ENCODE data around the gene SLC12A3. TPM values are rescaled to one million over a fixed set of nuclear protein-coding genes. Genes with fewer than 3 reads are reported as not detected.

SLC12A3 gene
- total RNA-seq, 1 experiment from 2014 or later: not detected

DNA sequence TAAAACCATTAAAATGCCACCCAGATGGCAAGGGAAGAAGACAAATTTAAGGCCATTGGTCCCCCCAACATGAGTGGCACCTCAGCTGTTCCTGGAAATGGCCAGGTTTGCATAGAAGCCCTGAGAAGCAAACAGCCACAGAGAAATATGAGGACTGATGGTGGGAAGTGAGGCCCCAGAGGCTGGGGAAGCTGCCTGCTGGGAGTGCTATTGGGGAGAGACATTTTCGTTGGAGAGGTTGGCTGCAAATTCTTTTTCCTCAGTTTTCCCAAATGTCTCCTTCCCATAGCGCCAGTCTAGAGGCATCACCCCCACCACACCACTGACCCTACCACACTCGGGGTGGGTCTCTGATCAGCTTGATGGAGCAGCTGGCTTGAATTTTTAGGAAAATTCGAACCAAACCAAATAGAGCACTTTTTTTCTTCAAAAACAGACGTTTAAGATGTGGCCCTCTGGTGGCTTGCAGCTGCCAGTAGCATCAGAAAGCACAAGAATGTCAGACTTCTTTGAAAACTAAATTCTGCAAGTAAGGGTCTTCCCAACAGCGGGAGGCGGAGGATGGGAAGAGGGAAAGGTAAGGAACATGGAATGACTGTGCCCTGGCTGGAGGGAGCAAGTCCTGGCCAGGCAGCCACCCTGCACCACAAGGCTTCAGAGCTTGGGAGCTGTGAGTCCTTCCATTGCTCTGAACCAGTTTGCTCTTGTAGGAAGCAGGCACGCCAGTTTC lies 13.2 kb upstream of the SLC12A3 start:
- Mint-ChIP-seq H3K36me3 (peaks cover 7% of the 10 kb centered on the region), H3K9me3 (peaks cover 11% of the 10 kb centered on the region; the same call in 1 of the 2 replicates), H3K4me3 (no peak overlapping the region), H3K4me1 (peaks cover 31% of the 10 kb centered on the region), H3K27me3 (ENCODE audit: low read depth) (no peaks in the 10 kb centered on the region), H3K27ac (no peak overlapping the region; the same call in 1 of the 2 replicates)
- DNase-seq (ENCODE audit: low spot score): peak; percentile 40
- POLR2A ChIA-PET: no interaction called here
- TF ChIP-seq, protein P1, sequence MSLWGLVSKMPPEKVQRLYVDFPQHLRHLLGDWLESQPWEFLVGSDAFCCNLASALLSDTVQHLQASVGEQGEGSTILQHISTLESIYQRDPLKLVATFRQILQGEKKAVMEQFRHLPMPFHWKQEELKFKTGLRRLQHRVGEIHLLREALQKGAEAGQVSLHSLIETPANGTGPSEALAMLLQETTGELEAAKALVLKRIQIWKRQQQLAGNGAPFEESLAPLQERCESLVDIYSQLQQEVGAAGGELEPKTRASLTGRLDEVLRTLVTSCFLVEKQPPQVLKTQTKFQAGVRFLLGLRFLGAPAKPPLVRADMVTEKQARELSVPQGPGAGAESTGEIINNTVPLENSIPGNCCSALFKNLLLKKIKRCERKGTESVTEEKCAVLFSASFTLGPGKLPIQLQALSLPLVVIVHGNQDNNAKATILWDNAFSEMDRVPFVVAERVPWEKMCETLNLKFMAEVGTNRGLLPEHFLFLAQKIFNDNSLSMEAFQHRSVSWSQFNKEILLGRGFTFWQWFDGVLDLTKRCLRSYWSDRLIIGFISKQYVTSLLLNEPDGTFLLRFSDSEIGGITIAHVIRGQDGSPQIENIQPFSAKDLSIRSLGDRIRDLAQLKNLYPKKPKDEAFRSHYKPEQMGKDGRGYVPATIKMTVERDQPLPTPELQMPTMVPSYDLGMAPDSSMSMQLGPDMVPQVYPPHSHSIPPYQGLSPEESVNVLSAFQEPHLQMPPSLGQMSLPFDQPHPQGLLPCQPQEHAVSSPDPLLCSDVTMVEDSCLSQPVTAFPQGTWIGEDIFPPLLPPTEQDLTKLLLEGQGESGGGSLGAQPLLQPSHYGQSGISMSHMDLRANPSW (CRISPR knock-in tag; conservative IDR thresholded peaks at IDR 0.05; ENCODE audit: low read depth): no peak
- TF ChIP-seq, protein P2, sequence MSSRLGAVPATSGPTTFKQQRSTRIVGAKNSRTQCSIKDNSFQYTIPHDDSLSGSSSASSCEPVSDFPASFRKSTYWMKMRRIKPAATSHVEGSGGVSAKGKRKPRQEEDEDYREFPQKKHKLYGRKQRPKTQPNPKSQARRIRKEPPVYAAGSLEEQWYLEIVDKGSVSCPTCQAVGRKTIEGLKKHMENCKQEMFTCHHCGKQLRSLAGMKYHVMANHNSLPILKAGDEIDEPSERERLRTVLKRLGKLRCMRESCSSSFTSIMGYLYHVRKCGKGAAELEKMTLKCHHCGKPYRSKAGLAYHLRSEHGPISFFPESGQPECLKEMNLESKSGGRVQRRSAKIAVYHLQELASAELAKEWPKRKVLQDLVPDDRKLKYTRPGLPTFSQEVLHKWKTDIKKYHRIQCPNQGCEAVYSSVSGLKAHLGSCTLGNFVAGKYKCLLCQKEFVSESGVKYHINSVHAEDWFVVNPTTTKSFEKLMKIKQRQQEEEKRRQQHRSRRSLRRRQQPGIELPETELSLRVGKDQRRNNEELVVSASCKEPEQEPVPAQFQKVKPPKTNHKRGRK (CRISPR knock-in tag; IDR thresholded peaks at IDR 0.05; ENCODE audit: borderline replicate concordance): no peak
- TF ChIP-seq NFYB (CRISPR knock-in tag; conservative IDR thresholded peaks at IDR 0.05; ENCODE audit: low read depth): no peak
- no peak for TF ChIP-seq TP53 (CRISPR knock-in tag; IDR thresholded peaks at IDR 0.05)
- CTCF ChIA-PET: interaction anchor here (0.7 to 2.4 kb wide), 14 partner anchors 8 to 535 kb away, joined by 3 to 10 read pairs (median 4); no protein-coding TSS in a partner anchor
- peak; percentile 55 for ATAC-seq

DNA sequence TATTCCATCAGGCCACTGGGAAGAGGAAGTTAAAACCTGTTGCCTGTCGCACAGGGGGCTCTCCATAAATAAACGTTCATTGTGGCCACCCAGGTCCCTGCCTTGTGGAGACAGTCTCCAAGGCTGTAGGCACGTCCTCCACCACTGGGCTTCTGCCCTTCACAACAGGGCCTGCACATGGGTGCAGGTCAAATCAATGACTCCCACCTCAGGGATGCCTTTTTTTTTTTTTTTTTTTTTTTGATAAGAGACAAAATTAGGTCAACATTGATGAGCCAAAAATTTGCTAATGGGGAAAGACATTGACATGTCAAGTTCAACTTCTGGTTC lies 12.6 kb upstream of the SLC12A3 start:
- H3K27me3 Mint-ChIP-seq (ENCODE audit: low read depth): no peaks in the 10 kb centered on the region
- ATAC-seq (no peak), DNase-seq (ENCODE audit: low spot score) (no peak)
- peaks cover 11% of the 10 kb centered on the region; the same call in 1 of the 2 replicates for H3K9me3 Mint-ChIP-seq
- H3K36me3 Mint-ChIP-seq: peaks cover 7% of the 10 kb centered on the region
- H3K27ac Mint-ChIP-seq: no peak overlapping the region
- TF ChIP-seq, protein P3, sequence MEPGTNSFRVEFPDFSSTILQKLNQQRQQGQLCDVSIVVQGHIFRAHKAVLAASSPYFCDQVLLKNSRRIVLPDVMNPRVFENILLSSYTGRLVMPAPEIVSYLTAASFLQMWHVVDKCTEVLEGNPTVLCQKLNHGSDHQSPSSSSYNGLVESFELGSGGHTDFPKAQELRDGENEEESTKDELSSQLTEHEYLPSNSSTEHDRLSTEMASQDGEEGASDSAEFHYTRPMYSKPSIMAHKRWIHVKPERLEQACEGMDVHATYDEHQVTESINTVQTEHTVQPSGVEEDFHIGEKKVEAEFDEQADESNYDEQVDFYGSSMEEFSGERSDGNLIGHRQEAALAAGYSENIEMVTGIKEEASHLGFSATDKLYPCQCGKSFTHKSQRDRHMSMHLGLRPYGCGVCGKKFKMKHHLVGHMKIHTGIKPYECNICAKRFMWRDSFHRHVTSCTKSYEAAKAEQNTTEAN (CRISPR knock-in tag; IDR thresholded peaks at IDR 0.05): no peak
- TF ChIP-seq NFATC4 (CRISPR knock-in tag; IDR thresholded peaks at IDR 0.05) (no peak), ESRRA (CRISPR knock-in tag; IDR thresholded peaks at IDR 0.05; ENCODE audit: borderline replicate concordance) (no peak), KAT7 (CRISPR knock-in tag; IDR thresholded peaks at IDR 0.05; ENCODE audit: borderline replicate concordance) (no peak), ELF4 (CRISPR knock-in tag; IDR thresholded peaks at IDR 0.05; ENCODE audit: low read depth) (no peak), ZNF396 (CRISPR knock-in tag; IDR thresholded peaks at IDR 0.05; ENCODE audit: borderline replicate concordance) (no peak), NR3C1 (CRISPR knock-in tag; conservative IDR thresholded peaks at IDR 0.05; ENCODE audit: low read depth) (no peak), RELA (CRISPR knock-in tag; IDR thresholded peaks at IDR 0.05; ENCODE audit: borderline replicate concordance) (no peak), IRF2 (CRISPR knock-in tag; IDR thresholded peaks at IDR 0.05; ENCODE audit: borderline replicate concordance, low read depth) (no peak), EMX1 (CRISPR knock-in tag; IDR thresholded peaks at IDR 0.05) (no peak), PRRX2 (CRISPR knock-in tag; IDR thresholded peaks at IDR 0.05) (no peak), JAZF1 (CRISPR knock-in tag; IDR thresholded peaks at IDR 0.05) (no peak), HMGA2 (CRISPR knock-in tag; IDR thresholded peaks at IDR 0.05) (no peak)
- TF ChIP-seq, protein P4, sequence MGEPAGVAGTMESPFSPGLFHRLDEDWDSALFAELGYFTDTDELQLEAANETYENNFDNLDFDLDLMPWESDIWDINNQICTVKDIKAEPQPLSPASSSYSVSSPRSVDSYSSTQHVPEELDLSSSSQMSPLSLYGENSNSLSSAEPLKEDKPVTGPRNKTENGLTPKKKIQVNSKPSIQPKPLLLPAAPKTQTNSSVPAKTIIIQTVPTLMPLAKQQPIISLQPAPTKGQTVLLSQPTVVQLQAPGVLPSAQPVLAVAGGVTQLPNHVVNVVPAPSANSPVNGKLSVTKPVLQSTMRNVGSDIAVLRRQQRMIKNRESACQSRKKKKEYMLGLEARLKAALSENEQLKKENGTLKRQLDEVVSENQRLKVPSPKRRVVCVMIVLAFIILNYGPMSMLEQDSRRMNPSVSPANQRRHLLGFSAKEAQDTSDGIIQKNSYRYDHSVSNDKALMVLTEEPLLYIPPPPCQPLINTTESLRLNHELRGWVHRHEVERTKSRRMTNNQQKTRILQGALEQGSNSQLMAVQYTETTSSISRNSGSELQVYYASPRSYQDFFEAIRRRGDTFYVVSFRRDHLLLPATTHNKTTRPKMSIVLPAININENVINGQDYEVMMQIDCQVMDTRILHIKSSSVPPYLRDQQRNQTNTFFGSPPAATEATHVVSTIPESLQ (CRISPR knock-in tag; IDR thresholded peaks at IDR 0.05): no peak
- TF ChIP-seq, protein P5, sequence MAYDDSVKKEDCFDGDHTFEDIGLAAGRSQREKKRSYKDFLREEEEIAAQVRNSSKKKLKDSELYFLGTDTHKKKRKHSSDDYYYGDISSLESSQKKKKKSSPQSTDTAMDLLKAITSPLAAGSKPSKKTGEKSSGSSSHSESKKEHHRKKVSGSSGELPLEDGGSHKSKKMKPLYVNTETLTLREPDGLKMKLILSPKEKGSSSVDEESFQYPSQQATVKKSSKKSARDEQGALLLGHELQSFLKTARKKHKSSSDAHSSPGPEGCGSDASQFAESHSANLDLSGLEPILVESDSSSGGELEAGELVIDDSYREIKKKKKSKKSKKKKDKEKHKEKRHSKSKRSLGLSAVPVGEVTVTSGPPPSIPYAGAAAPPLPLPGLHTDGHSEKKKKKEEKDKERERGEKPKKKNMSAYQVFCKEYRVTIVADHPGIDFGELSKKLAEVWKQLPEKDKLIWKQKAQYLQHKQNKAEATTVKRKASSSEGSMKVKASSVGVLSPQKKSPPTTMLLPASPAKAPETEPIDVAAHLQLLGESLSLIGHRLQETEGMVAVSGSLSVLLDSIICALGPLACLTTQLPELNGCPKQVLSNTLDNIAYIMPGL (CRISPR knock-in tag; IDR thresholded peaks at IDR 0.05): no peak
- TF ChIP-seq, protein P6, sequence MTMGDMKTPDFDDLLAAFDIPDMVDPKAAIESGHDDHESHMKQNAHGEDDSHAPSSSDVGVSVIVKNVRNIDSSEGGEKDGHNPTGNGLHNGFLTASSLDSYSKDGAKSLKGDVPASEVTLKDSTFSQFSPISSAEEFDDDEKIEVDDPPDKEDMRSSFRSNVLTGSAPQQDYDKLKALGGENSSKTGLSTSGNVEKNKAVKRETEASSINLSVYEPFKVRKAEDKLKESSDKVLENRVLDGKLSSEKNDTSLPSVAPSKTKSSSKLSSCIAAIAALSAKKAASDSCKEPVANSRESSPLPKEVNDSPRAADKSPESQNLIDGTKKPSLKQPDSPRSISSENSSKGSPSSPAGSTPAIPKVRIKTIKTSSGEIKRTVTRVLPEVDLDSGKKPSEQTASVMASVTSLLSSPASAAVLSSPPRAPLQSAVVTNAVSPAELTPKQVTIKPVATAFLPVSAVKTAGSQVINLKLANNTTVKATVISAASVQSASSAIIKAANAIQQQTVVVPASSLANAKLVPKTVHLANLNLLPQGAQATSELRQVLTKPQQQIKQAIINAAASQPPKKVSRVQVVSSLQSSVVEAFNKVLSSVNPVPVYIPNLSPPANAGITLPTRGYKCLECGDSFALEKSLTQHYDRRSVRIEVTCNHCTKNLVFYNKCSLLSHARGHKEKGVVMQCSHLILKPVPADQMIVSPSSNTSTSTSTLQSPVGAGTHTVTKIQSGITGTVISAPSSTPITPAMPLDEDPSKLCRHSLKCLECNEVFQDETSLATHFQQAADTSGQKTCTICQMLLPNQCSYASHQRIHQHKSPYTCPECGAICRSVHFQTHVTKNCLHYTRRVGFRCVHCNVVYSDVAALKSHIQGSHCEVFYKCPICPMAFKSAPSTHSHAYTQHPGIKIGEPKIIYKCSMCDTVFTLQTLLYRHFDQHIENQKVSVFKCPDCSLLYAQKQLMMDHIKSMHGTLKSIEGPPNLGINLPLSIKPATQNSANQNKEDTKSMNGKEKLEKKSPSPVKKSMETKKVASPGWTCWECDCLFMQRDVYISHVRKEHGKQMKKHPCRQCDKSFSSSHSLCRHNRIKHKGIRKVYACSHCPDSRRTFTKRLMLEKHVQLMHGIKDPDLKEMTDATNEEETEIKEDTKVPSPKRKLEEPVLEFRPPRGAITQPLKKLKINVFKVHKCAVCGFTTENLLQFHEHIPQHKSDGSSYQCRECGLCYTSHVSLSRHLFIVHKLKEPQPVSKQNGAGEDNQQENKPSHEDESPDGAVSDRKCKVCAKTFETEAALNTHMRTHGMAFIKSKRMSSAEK (CRISPR knock-in tag; IDR thresholded peaks at IDR 0.05; ENCODE audit: borderline replicate concordance): no peak
- ChIA-PET CTCF (interaction anchor here (1.0 to 2.4 kb wide), 9 partner anchors 11 to 235 kb away, joined by 3 to 10 read pairs (median 3); no protein-coding TSS in a partner anchor), POLR2A (no interaction called here)
- peaks cover 31% of the 10 kb centered on the region for H3K4me1 Mint-ChIP-seq
- no peak overlapping the region for H3K4me3 Mint-ChIP-seq

Measured in WTC11 (cell line).